ENCODE results near the gene TGM4. TPM values are rescaled to one million over a fixed set of nuclear protein-coding genes. Genes with fewer than 3 reads are reported as not detected.

Gene TGM4
- total RNA-seq, 1 experiment from 2014 or later, result 0.14 TPM

- intact Hi-C loops (cut with micrococcal nuclease; ENCODE audit: unreplicated experiment), result no loop called here
- DNase-seq, result no peak
- H3K4me3 Mint-ChIP-seq (ENCODE audit: low read depth, unreplicated experiment), result no peak overlapping the region
- H3K9me3 Mint-ChIP-seq (ENCODE audit: low read depth, unreplicated experiment), result no peaks in the 10 kb centered on the region
- H3K27ac Mint-ChIP-seq (ENCODE audit: unreplicated experiment), result no peak overlapping the region
- peaks cover 8% of the 10 kb centered on the region for H3K4me1 Mint-ChIP-seq (ENCODE audit: low read depth, unreplicated experiment)
- no peaks in the 10 kb centered on the region for H3K36me3 Mint-ChIP-seq (ENCODE audit: insufficient read depth, unreplicated experiment)
- H3K27me3 Mint-ChIP-seq (ENCODE audit: unreplicated experiment), result no peaks in the 10 kb centered on the region
- no TSS peak for BruUV-seq (replicated peaks)
- TF ChIP-seq CTCF (IDR thresholded peaks at IDR 0.05; ENCODE audit: unreplicated experiment), result no peak
- CTCF ChIA-PET, result no interaction called here
These were observed 3.9 kb upstream of the TGM4 start for GRCh38 chr3:44870375-44871061.

GRCh38 chr3:44875596-44875995 is 1.2 kb downstream of the TGM4 start:
- intact Hi-C loops (cut with micrococcal nuclease; ENCODE audit: unreplicated experiment), result no loop called here
- no peak for DNase-seq
- Mint-ChIP-seq H3K36me3 (ENCODE audit: insufficient read depth, unreplicated experiment) (no peaks in the 10 kb centered on the region), H3K27me3 (ENCODE audit: unreplicated experiment) (no peaks in the 10 kb centered on the region), H3K4me1 (ENCODE audit: low read depth, unreplicated experiment) (no peaks in the 10 kb centered on the region), H3K4me3 (ENCODE audit: low read depth, unreplicated experiment) (no peak overlapping the region), H3K27ac (ENCODE audit: unreplicated experiment) (no peak overlapping the region), H3K9me3 (ENCODE audit: low read depth, unreplicated experiment) (no peaks in the 10 kb centered on the region)
- no peak for TF ChIP-seq CTCF (IDR thresholded peaks at IDR 0.05; ENCODE audit: unreplicated experiment)
- CTCF ChIA-PET, result no interaction called here
- no TSS peak for BruUV-seq (replicated peaks)

DNA sequence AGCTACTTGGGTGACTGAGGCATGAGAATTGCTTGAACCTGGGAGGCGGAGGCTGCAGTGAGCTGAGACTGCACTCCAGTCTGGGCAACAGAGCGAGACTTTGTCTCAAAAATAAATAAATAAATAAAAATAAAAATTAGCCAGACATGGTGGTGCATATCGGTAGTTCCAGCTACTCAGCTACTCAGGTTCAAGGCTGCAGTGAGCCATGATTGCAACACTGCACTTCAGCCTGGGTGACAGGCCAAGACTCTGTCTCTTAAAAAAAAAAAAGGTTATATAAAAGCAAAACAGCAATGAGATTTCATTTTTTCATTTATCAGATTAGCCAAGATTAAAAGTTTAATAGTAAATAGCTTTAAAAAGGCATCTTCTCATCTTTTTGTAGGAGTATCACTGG is 2.9 kb downstream of the TGM4 start:
- TF ChIP-seq CTCF (IDR thresholded peaks at IDR 0.05; ENCODE audit: unreplicated experiment), result no peak
- H3K4me1 Mint-ChIP-seq (ENCODE audit: low read depth, unreplicated experiment), result peaks cover 2% of the 10 kb centered on the region
- BruUV-seq (replicated peaks), result no TSS peak
- no peaks in the 10 kb centered on the region for H3K9me3 Mint-ChIP-seq (ENCODE audit: low read depth, unreplicated experiment)
- H3K27me3 Mint-ChIP-seq (ENCODE audit: unreplicated experiment), result no peaks in the 10 kb centered on the region
- intact Hi-C loops (cut with micrococcal nuclease; ENCODE audit: unreplicated experiment), result no loop called here
- DNase-seq, result no peak
- H3K4me3 Mint-ChIP-seq (ENCODE audit: low read depth, unreplicated experiment), result no peak overlapping the region
- H3K36me3 Mint-ChIP-seq (ENCODE audit: insufficient read depth, unreplicated experiment), result no peaks in the 10 kb centered on the region
- CTCF ChIA-PET, result interaction anchor here (0.6 to 0.7 kb wide), 2 partner anchors 140 to 1646 kb away, joined by 3 to 5 read pairs; no protein-coding TSS in a partner anchor
- H3K27ac Mint-ChIP-seq (ENCODE audit: unreplicated experiment), result no peak overlapping the region

DNA sequence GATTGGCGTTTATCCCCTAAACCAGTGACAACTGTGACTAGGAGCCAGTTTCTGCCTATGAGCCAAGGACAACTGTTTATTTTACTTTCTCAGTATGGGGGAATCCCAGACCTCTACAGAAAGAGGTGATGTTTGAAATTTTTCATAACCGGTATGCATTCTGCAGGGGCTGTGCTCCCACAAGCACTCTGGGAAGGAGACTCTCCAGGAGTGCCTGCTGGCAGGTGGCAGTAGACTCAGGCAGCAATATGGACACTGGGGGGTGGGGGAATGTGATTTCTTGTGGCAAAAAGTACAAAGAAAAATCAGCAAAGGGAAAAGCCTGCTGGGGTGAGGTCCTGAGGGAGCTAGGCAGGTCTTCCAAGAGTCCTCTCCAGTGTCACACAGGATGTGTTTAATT is 5.9 kb downstream of the TGM4 start:
- Mint-ChIP-seq H3K4me1 (ENCODE audit: low read depth, unreplicated experiment) (peaks cover 11% of the 10 kb centered on the region), H3K36me3 (ENCODE audit: insufficient read depth, unreplicated experiment) (peaks cover 15% of the 10 kb centered on the region), H3K27ac (ENCODE audit: unreplicated experiment) (no peak overlapping the region), H3K27me3 (ENCODE audit: unreplicated experiment) (no peaks in the 10 kb centered on the region), H3K9me3 (ENCODE audit: low read depth, unreplicated experiment) (no peaks in the 10 kb centered on the region), H3K4me3 (ENCODE audit: low read depth, unreplicated experiment) (no peak overlapping the region)
- intact Hi-C loops (cut with micrococcal nuclease; ENCODE audit: unreplicated experiment), result no loop called here
- CTCF ChIA-PET, result no interaction called here
- DNase-seq, result peak; percentile 8
- TF ChIP-seq CTCF (IDR thresholded peaks at IDR 0.05; ENCODE audit: unreplicated experiment), result no peak
- no TSS peak for BruUV-seq (replicated peaks)
